DND-41 (cell line): Measurements from ENCODE around the gene XYLT1.

Experiments used
- EZH2 ChIP-seq: IDR thresholded peaks from 3 replicates; pipeline ENCODE4 v1.6.1; 2012; ENCODE audit warnings: borderline replicate concordance, low read depth, mild to moderate bottlenecking, moderate library complexity, low read length, inconsistent platforms; ENCODE audit not compliant: severe bottlenecking
- TF ChIP-seq, protein P1 (sequence below): IDR thresholded peaks from 2 replicates; pipeline ENCODE4 v1.5.1; 2012; ENCODE audit warnings: borderline replicate concordance, low read length, moderate library complexity, mild to moderate bottlenecking; ENCODE audit not compliant: poor library complexity, severe bottlenecking; ENCODE audit errors: extremely low read depth

GRCh38 chr16:17068524-17068923, 402.2 kb downstream of the XYLT1 start:
- TF ChIP-seq, protein P1, sequence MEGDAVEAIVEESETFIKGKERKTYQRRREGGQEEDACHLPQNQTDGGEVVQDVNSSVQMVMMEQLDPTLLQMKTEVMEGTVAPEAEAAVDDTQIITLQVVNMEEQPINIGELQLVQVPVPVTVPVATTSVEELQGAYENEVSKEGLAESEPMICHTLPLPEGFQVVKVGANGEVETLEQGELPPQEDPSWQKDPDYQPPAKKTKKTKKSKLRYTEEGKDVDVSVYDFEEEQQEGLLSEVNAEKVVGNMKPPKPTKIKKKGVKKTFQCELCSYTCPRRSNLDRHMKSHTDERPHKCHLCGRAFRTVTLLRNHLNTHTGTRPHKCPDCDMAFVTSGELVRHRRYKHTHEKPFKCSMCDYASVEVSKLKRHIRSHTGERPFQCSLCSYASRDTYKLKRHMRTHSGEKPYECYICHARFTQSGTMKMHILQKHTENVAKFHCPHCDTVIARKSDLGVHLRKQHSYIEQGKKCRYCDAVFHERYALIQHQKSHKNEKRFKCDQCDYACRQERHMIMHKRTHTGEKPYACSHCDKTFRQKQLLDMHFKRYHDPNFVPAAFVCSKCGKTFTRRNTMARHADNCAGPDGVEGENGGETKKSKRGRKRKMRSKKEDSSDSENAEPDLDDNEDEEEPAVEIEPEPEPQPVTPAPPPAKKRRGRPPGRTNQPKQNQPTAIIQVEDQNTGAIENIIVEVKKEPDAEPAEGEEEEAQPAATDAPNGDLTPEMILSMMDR: no peak
- no peak for TF ChIP-seq EZH2
